Transverse colon (tissue), 3 donors: ENCODE measurements around the gene CDCA7L.
"Not testable (repeated sequence)": the region's sequence is repeated elsewhere in the genome, so short reads cannot be mapped to it uniquely, and the experiment has no call there.

ENCODE experiments used
- EP300 ChIP-seq: sonication (generic); formaldehyde crosslinking; IDR thresholded peaks from one replicate; pipeline ENCODE4 v1.6.1; 2017; ENCODE audit warnings: antibody characterized with exemption, low read depth
- POLR2A ChIP-seq: fragments of 450-650 bp; IDR thresholded peaks from one replicate; pipeline ENCODE4 v1.6.1; 2016; ENCODE audit warnings: antibody characterized with exemption, mild to moderate bottlenecking, moderate library complexity
- POLR2AphosphoS5 ChIP-seq, 3 donors: sonication (generic); formaldehyde crosslinking; IDR thresholded peaks; one replicate each; pipeline ENCODE4 v1.6.1; 2016; ENCODE audit warnings: antibody characterized with exemption in 3 of 3

- not testable (repeated sequence) for TF ChIP-seq EP300; POLR2AphosphoS5 (IDR thresholded peaks at IDR 0.05); POLR2A
These were observed 12.4 kb downstream of the CDCA7L start for GRCh38 chr7:21933293-21933692.
